GM12878 (cell line): ENCODE measurements around the gene SF1. TPM values are rescaled to one million over a fixed set of nuclear protein-coding genes. Genes with fewer than 3 reads are reported as not detected.
A peak's percentile ranks its signal among the peaks of the same experiment; 100 is the strongest.

ENCODE experiments used
- ATAC-seq: fragments of 200-7000 bp; cut with Tn5 transposase; 3 replicates; pipeline ENCODE4 v1.9.1; 2020; ENCODE audit warnings: mild to moderate bottlenecking, moderate library complexity
- BruUV-seq: library from RNA; stranded (reverse); fragments of 400-500 nt; replicated peaks from 2 replicates; lab custom pipeline; 2021; lab: Mats Ljungman, UMichigan
- CTCF ChIA-PET: fragments of 300-600 bp; sonication (Branson Sonifier 250); formaldehyde crosslinking; extraction: SDS; loops from one replicate; lab custom pipeline; 2021; ENCODE audit warnings: inconsistent platforms; lab: Yijun Ruan, JAX
- POLR2A ChIA-PET: fragments of 350-600 bp; formaldehyde crosslinking; extraction: SDS; loops from one replicate; lab custom pipeline; 2021; ENCODE audit warnings: inconsistent platforms; lab: Charles Lee
- RAD21 ChIA-PET: fragments of 300-600 bp; sonication (Branson Sonifier 250); formaldehyde crosslinking; loops from one replicate; lab custom pipeline; 2023; ENCODE audit warnings: antibody characterized with exemption; ENCODE audit not compliant: unreplicated experiment; lab: Charles Lee
- SMC1A ChIA-PET: fragments of 300-600 bp; sonication (Branson Sonifier 250); formaldehyde crosslinking; loops from one replicate; lab custom pipeline; 2023; ENCODE audit not compliant: unreplicated experiment, uncharacterized antibody; lab: Charles Lee
- DNase-seq: peaks from one replicate; pipeline ENCODE4 v3.0.0-alpha.2; 2011; ENCODE audit warnings: low read depth, low spot score
- FAIRE-seq: peaks from 3 replicates; lab custom pipeline; 2011; peaks lifted over from hg19 to GRCh38; lab: Jason Lieb, UNC
- H2AFZ ChIP-seq: 2 replicates; pipeline ENCODE4 v1.6.0; 2011; ENCODE audit warnings: low read depth, low read length, control low read depth; ENCODE audit not compliant: control insufficient read depth
- H3K27ac ChIP-seq: 2 replicates; pipeline ENCODE4 v1.5.1; 2011; ENCODE audit warnings: control low read depth; ENCODE audit not compliant: control insufficient read depth, insufficient read depth
- H3K27me3 ChIP-seq, 2 experiments: replicated peaks in 1 of 2; 2 replicates each; pipeline versions ENCODE4 v1.6.0 to v1.6.1; 2011; ENCODE audit warnings: low read length in 1 of 2; ENCODE audit not compliant: control insufficient read depth in 2 of 2, insufficient read depth in 2 of 2
- H3K36me3 ChIP-seq, 2 experiments: 2 replicates each; pipeline ENCODE4 v1.5.1; 2011; ENCODE audit warnings: low read length in 1 of 2; ENCODE audit not compliant: control insufficient read depth in 2 of 2, insufficient read depth in 2 of 2
- H3K4me1 ChIP-seq: 2 replicates; pipeline ENCODE4 v1.6.1; 2011; ENCODE audit warnings: mild to moderate bottlenecking, low read length, moderate library complexity, mixed read lengths; ENCODE audit not compliant: control insufficient read depth, insufficient read depth
- H3K4me2 ChIP-seq: 2 replicates; pipeline ENCODE4 v1.6.0; 2011; ENCODE audit warnings: control low read depth; ENCODE audit not compliant: control insufficient read depth, insufficient read depth
- H3K4me3 ChIP-seq: fragments of 200-600 bp; sonication (generic); 2 replicates; pipeline ENCODE4 v1.5.1; 2016
- H3K79me2 ChIP-seq: 2 replicates; pipeline ENCODE4 v1.6.0; 2011; ENCODE audit warnings: low read length; ENCODE audit not compliant: control insufficient read depth, insufficient read depth
- H3K9ac ChIP-seq: 2 replicates; pipeline ENCODE4 v1.8.0; 2011; ENCODE audit warnings: low read length, control low read depth, mixed read lengths; ENCODE audit not compliant: control insufficient read depth, insufficient read depth
- H3K9me3 ChIP-seq: replicated peaks from 3 replicates; pipeline ENCODE4 v1.5.1; 2011; ENCODE audit warnings: mild to moderate bottlenecking, low read length; ENCODE audit not compliant: control insufficient read depth, insufficient read depth
- H4K20me1 ChIP-seq: 2 replicates; pipeline ENCODE4 v1.6.0; 2011; ENCODE audit not compliant: control insufficient read depth, insufficient read depth
- ATF7 ChIP-seq: fragments of 450-650 bp; IDR thresholded peaks from 2 replicates; pipeline ENCODE4 v1.6.1; 2016; ENCODE audit warnings: low read depth, mild to moderate bottlenecking
- BCL11A ChIP-seq: IDR thresholded peaks from 2 replicates; pipeline ENCODE4 v1.6.1; 2011; ENCODE audit warnings: low read depth, low read length
- BRCA1 ChIP-seq: IDR thresholded peaks from 2 replicates; pipeline ENCODE4 v1.6.1; 2011; ENCODE audit warnings: low read depth, low read length, improper control_type of control experiment
- CEBPB ChIP-seq, 2 experiments: fragments of 150-350 bp in 1 of 2; IDR thresholded peaks; 2 replicates each; pipeline ENCODE4 v1.6.1; 2012 to 2014; ENCODE audit warnings: low read depth in 2 of 2, low read length in 2 of 2, borderline replicate concordance in 1 of 2, inconsistent platforms in 1 of 2
- CHD4 ChIP-seq: fragments of 200-600 bp; sonication (generic); IDR thresholded peaks from 2 replicates; pipeline ENCODE4 v1.6.1; 2016; ENCODE audit warnings: mild to moderate bottlenecking
- DPF2 ChIP-seq: fragments of 450-650 bp; IDR thresholded peaks from 2 replicates; pipeline ENCODE4 v1.6.1; 2017; ENCODE audit warnings: mild to moderate bottlenecking
- ELK1 ChIP-seq: IDR thresholded peaks from 2 replicates; pipeline ENCODE4 v1.6.1; 2012; ENCODE audit warnings: low read depth, low read length, improper control_type of control experiment
- ETV6 ChIP-seq, 2 experiments: fragments of 450-650 bp in 1 of 2; IDR thresholded peaks in 1 of 2; conservative IDR thresholded peaks in 1 of 2; 2 replicates each; pipeline ENCODE4 v1.6.1; 2014; ENCODE audit warnings: antibody characterized with exemption in 1 of 2, borderline replicate concordance in 1 of 2, low read depth in 1 of 2, mild to moderate bottlenecking in 1 of 2, moderate library complexity in 1 of 2
- GABPA ChIP-seq: IDR thresholded peaks from 2 replicates; pipeline ENCODE4 v1.6.1; 2014; ENCODE audit warnings: antibody characterized with exemption, low read depth, mild to moderate bottlenecking, inconsistent platforms
- KDM1A ChIP-seq: fragments of 200-600 bp; sonication (generic); IDR thresholded peaks from 2 replicates; pipeline ENCODE4 v1.6.1; 2016; ENCODE audit warnings: borderline replicate concordance
- MAX ChIP-seq: IDR thresholded peaks from 2 replicates; pipeline ENCODE4 v1.6.1; 2012; ENCODE audit warnings: low read depth, low read length, improper control_type of control experiment
- NFIC ChIP-seq: IDR thresholded peaks from 2 replicates; pipeline ENCODE4 v1.6.1; 2012; ENCODE audit warnings: low read depth, mild to moderate bottlenecking, inconsistent platforms, low read length, moderate library complexity
- NRF1 ChIP-seq: conservative IDR thresholded peaks from 2 replicates; pipeline ENCODE4 v1.6.1; 2011; ENCODE audit warnings: mild to moderate bottlenecking, low read depth, low read length, improper control_type of control experiment
- PAX8 ChIP-seq: fragments of 450-650 bp; IDR thresholded peaks from 2 replicates; pipeline ENCODE4 v1.6.1; 2017; ENCODE audit warnings: mild to moderate bottlenecking, moderate library complexity
- PBX3 ChIP-seq: IDR thresholded peaks from 2 replicates; pipeline ENCODE4 v1.6.1; 2011; ENCODE audit warnings: mild to moderate bottlenecking, low read depth, low read length, moderate library complexity; ENCODE audit not compliant: insufficient replicate concordance
- PML ChIP-seq: IDR thresholded peaks from 2 replicates; pipeline ENCODE4 v1.6.1; 2012; ENCODE audit warnings: low read length, inconsistent platforms
- RUNX3 ChIP-seq: IDR thresholded peaks from 2 replicates; pipeline ENCODE4 v1.6.1; 2012; ENCODE audit warnings: low read length, inconsistent platforms
- SREBF1 ChIP-seq: IDR thresholded peaks from 2 replicates; pipeline ENCODE4 v1.6.1; 2012; ENCODE audit warnings: mild to moderate bottlenecking, low read length
- ZZZ3 ChIP-seq: IDR thresholded peaks from 2 replicates; pipeline ENCODE4 v1.6.1; 2011; ENCODE audit warnings: low read depth; ENCODE audit not compliant: control insufficient read depth, insufficient read length
- WGBS: methylation state at CpG from one replicate; pipeline ENCODE4 v1.1.6; 2016; ENCODE audit warnings: low lambda C conversion rate; ENCODE audit not compliant: insufficient replicate concordance, insufficient coverage; ENCODE audit errors: missing lambda C conversion rate; 5-methylcytosine and 5-hydroxymethylcytosine counted together
- in situ Hi-C: fragments of 300-500 bp; cut with MboI; formaldehyde crosslinking; loops from 9 replicates; pipeline ENCODE4 v1.14.3; 2018; ENCODE audit warnings: mixed read lengths
- intact Hi-C: fragments of 100-400 bp; cut with micrococcal nuclease; formaldehyde crosslinking; loops from one replicate; pipeline ENCODE4 v1.14.2; 2022; ENCODE audit not compliant: unreplicated experiment
- polyA plus RNA-seq, 11 experiments: library from polyadenylated mRNA; depleted of rRNA in 4 of 11; unstranded in 6 of 11; stranded (reverse) in 5 of 11; fragments of >200 nt; fragmentation: Nextera tagmentation in 4 of 11; fragmentation: Illumina TruSeq in 1 of 11; extraction: Ambion mirVana in 4 of 11; extraction: Trizol in 1 of 11; gene quantifications; 1 replicate in 1 of 11; 2 replicates in 10 of 11; pipeline versions ENCODE4 v1.2.1 to v1.2.3, GENCODE V29; 2011 to 2016; ENCODE audit warnings: inconsistent platforms in 2 of 11, missing spikeins in 2 of 11, low read depth in 1 of 11
- total RNA-seq, 4 experiments: library from RNA; depleted of rRNA in 3 of 4; stranded (reverse); fragments of >200 nt in 3 of 4; fragmentation: Illumina TruSeq in 1 of 4; extraction: Trizol in 1 of 4; gene quantifications; 2 replicates each; pipeline versions ENCODE4 v1.2.1 to v1.2.3, GENCODE V29; 2013 to 2021

Gene SF1
- total and polyA plus RNA-seq, 10 of the 15 experiments (the other 5 are each of a cell fraction or from before 2014, with no cell fraction given): 13.6 to 337 (median 103) TPM

GRCh38 chr11:64723117-64723906 lies 55.0 kb downstream of the SF1 start, which contains the start of gene NRXN2 (continued):
- no peak for TF ChIP-seq KDM1A
- peak; percentile 97 for TF ChIP-seq PBX3
- no peak for TF ChIP-seq BCL11A

GRCh38 chr11:64722141-64723065 lies 55.9 kb downstream of the SF1 start:
- Histone ChIP-seq H4K20me1 (no peaks in the 10 kb centered on the region), H2AFZ (no peak overlapping the region), H3K27me3 (peaks cover 3 to 9% of the 10 kb centered on the region in 2 experiments; a peak in 2 of 4 replicates), H3K9me3 (no peaks in the 10 kb centered on the region), H3K36me3 (no peaks in the 10 kb centered on the region; a peak in 1 of 4 replicates), H3K27ac (no peak overlapping the region), H3K79me2 (no peaks in the 10 kb centered on the region), H3K9ac (no peak overlapping the region), H3K4me2 (no peak overlapping the region), H3K4me1 (peaks cover 10% of the 10 kb centered on the region), H3K4me3 (no peak overlapping the region)
- BruUV-seq: no TSS peak
- intact Hi-C loops (loop anchor here (2.0 kb wide), 2 partner anchors 34 to 70 kb away; no protein-coding TSS in a partner anchor), in situ Hi-C loops (no loop called here)
- ChIA-PET SMC1A (interaction anchor here (0.6 kb wide), 2 partner anchors 34 to 485 kb away, joined by 3 read pairs; no protein-coding TSS in a partner anchor), CTCF (interaction anchor here (0.7 to 1.8 kb wide), 3 partner anchors 18 to 36 kb away, joined by 3 to 9 read pairs (median 4); no protein-coding TSS in a partner anchor), RAD21 (interaction anchor here (0.9 to 1.2 kb wide), 2 partner anchors 34 to 71 kb away, joined by 3 to 6 read pairs; no protein-coding TSS in a partner anchor), POLR2A (interaction anchor here (0.6 kb wide), 1 partner anchor 459 kb away, joined by 3 read pairs; the partner anchor contains the start of gene CAPN1)
- no peak for DNase-seq
- no peak for ATAC-seq
- 4% methylated on average over 11 of the region's 36 CpGs for WGBS
- no peak for FAIRE-seq
- TF ChIP-seq ATF7 (no peak), ETV6 (conservative IDR thresholded peaks at IDR 0.05 in 1 of 2, IDR thresholded peaks at IDR 0.05 in 1 of 2; ENCODE audit: borderline replicate concordance in 1 of 2, low read depth in 1 of 2) (no peak), MAX (no peak), PAX8 (no peak), CEBPB (IDR thresholded peaks at IDR 0.05; ENCODE audit: borderline replicate concordance in 1 of 2, low read depth in 2 of 2, low read length in 2 of 2) (no peak), DPF2 (no peak), SREBF1 (no peak), PML (no peak), BRCA1 (no peak), NRF1 (no peak), ZZZ3 (no peak), ELK1 (no peak), CHD4 (no peak), GABPA (no peak), RUNX3 (no peak), NFIC (no peak)
